IPS-18c (cell line): ENCODE results near the gene GTPBP6.
"Not testable (repeated sequence)": the region's sequence is repeated elsewhere in the genome, so short reads cannot be mapped to it uniquely, and the experiment has no call there.

ENCODE experiments used
- H3K4me3 ChIP-seq: 2 replicates; pipeline ENCODE4 v1.7.0; 2013; ENCODE audit warnings: low read depth, mild to moderate bottlenecking, low read length, moderate library complexity; ENCODE audit not compliant: insufficient read depth
- H3K9me3 ChIP-seq: one replicate; pipeline ENCODE4 v1.6.1; 2013; ENCODE audit warnings: mild to moderate bottlenecking, low read length, moderate library complexity; ENCODE audit not compliant: control insufficient read depth, insufficient read depth

Gene GTPBP6

DNA sequence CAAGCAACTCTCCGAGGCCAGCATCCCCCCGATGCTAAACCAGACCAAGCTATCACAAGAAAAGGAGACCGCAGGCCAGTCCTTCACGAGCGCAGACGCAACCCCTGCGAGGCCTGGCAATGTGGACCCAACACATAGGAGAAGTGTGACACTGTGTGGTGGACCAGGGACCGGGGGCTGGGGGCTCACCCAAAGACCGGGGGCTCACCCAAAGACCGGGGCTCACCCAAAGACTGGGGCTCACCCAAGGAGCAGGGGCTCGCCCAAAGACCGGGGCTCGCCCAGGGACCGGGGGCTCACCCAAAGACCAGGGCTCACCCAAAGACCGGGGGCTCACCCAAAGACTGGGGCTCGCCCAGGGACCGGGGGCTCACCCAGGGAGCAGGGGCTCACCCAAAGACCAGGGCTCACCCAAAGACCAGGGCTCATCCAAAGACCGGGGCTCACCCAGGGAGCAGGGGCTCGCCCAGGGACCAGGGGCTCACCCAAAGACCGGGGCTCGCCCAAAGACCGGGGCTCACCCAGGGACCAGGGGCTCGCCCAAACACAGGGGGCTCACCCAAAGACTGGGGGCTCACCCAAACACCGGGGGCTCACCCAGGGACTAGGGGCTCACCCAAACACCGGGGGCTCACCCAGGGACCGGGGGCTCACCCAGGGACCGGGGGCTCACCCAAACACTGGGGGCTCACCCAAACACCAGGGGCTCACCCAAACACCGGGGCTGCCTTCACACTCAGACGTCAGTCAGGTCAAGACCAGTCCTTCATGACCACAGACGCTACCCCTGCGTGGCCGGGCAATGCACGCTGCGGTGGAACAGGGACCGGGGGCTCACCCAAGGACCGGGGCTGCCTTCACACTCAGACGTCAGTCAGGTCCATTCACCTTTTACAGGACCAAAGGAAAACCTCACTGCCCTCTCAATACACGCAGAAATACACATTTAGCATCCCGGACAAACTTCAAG, 35.3 kb upstream of the GTPBP6 start:
- Histone ChIP-seq H3K4me3 (no peak overlapping the region), H3K9me3 (no peaks in the 10 kb centered on the region)

DNA sequence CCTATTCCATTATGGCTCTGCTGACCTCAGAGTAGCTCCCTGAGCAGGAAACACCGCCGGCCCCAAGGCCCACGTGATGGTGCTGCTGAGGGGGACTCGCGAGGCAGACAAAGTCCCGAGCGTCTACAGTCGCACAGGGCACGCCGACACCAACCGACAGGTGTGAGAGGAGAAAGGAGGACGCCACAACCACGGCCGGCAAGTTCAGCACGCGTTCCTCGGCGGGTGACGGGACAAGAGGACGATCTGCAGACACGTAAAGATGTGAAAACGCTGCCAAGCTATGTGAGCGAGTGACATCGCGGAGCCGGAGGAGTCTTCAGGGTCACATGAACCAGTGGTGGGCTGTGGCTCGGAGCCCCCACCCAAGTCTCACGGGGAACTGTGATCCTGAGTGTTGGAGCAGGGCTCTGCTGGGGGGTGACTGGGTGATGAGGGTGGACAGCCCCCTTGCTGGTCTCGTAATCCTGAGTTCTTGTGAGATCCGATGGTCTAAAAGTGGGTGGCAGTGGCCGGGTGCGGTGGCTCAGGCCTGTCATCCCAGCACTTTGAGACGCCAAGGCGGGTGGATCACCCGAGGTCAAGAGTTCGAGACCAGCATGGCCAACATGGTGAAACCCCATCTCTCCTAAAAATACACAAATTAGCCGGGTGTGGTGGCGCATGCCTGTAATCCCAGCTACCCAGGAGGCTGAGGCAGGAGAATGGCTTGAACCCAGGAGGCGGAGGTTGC, 34.2 kb upstream of the GTPBP6 start:
- Histone ChIP-seq H3K4me3 (no peak overlapping the region), H3K9me3 (no peaks in the 10 kb centered on the region)

DNA sequence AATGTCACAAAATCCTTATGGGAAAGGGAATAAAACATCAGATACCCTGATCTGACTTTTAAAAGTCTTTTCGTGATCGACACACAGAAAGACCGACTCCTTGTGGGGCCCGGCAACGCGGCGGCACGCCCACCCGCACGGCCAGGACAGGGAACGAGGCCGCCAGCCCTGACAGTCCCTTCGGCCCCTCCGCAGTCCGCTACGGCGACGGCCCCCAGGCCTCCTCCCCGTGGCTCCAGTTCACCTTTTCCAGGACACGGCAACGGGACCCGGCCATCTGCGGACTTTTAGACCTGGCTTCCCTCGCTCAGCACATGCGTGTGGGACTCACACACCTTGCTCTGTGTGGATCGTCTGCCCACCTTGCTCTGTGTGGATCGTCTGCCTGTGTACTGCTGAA, 33.6 kb upstream of the GTPBP6 start:
- H3K9me3 ChIP-seq = no peaks in the 10 kb centered on the region
- H3K4me3 ChIP-seq = no peak overlapping the region

DNA sequence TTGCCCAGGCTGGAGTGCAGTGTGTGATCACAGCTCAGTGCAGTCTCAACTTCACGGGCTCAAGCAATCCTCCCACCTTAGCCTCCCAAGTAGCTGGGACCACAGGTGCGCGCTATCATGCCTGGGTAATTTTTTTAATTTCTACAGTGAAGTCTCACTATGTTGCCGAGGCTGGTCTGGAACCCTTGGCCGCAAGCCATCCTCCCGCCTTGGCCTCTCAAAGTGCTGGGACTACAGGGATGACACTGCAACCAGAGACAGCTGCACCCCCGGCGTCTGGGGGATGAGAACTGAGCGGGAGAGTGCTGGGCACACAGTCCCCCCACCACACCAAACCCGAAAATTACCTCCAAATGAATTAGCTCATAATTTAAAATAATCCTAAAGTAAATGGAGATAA, 33.1 kb upstream of the GTPBP6 start:
- Histone ChIP-seq H3K9me3 (no peaks in the 10 kb centered on the region), H3K4me3 (no peak overlapping the region)

DNA sequence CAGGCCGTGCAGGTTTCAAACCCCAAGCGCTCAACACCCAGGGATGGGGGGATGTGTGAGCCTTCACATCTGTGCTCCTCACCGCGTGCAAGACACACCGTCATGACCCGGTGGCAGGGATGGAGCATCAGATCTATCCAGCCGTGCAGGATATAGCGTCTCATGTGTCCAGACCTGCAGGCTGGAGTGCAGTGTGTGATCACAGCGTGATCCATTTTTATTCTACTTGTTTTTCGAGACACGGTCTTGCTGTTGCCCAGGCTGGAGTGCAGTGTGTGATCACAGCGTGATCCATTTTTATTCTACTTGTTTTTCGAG, 32.7 kb upstream of the GTPBP6 start:
- H3K9me3 ChIP-seq, H3K4me3 ChIP-seq: not testable (repeated sequence)

DNA sequence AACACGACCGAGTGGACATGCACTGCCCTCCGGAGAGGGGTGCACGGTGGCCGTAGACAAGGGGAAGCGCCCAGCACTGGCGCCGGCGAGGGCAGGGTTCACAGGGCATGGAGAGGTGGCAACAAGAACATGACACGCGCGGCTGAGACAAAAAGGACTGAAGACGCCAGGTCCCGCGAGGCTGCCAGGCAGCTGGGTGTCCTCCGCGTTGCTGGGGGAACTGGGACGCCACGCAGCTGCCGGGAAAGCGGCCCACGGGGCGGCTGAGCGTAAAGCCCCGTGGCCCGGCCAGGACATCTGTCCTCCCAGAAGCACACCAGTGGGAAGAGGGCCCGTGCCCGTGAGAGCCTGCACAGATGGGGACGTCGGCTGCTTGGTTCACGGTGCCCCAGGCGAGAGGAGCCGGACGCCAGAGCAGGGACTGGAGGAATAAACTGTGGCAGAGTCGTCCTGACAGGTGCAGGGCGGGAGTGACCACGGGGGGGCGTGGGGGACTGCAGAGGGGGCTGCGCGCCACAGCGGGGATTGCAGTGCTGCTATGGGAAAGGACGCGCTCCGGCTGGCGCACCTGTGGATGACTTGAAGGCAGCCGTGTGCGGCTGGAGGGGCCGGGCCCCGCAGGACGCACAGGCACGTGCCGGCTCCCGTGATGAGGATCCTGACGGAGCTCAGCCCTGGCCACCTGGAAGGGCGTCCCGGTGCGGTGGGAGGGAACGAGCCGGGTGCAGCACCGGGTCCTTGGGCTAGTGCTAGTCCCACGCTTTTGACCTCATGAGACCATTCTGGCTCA, 32.1 kb upstream of the GTPBP6 start:
- H3K9me3 ChIP-seq = no peaks in the 10 kb centered on the region
- no peak overlapping the region for H3K4me3 ChIP-seq

DNA sequence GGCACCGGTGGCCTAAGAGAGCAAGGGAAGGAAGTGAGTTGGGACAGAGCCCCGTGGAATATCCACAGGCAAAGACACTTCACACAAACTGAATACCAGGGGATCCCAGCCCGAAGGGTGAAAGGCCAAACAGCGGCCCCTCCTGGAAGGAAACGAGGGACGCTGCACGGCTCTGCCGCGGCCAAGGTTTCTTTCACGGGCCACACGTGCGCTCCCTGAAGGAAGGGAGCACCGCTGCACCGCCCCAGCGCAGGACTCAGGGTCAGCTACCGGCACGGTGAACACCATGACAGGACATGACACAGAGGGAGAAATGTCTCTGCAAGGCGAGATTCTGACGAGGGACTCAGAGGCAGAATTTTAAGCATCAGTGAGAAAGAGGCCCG, 31.5 kb upstream of the GTPBP6 start:
- Histone ChIP-seq H3K9me3 (no peaks in the 10 kb centered on the region), H3K4me3 (no peak overlapping the region)

DNA sequence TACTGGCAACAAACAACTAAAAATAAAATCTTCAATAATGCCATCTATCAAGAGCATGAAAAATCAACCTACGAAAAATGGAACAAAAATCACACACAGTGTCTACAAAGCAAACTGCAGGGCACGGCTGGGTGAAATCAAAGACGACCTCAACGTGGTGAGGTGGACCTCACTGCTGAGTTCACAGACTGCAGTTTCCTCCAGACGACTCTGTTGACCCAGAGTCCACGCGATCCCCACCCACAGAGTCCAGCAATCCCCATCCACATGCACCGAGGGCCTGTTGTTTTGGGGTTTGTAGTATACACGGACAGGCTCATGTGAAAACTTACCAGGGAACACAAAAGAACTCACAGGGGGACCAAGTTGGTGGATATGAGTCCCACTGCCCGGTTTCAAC, 31.1 kb upstream of the GTPBP6 start:
- Histone ChIP-seq H3K4me3 (no peak overlapping the region), H3K9me3 (no peaks in the 10 kb centered on the region)

DNA sequence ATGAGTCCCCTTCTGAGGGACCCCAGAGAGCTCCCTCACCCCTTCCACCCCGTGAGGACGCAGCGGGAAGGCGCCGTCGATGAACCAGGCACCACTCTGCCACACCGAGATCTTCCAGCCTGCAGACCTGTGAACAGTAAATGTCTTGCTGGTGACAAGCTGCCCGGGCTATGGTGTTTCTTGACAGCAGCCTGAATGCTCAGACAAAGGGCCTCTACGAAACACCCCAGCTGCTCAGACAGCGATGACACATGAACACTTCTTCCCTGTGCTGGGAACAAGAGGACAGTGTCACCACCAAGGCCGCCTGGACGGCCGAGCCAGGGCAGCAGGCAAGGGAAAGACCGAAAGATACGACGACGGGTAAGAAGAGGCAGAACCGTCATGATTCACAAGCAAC, 30.6 kb upstream of the GTPBP6 start:
- Histone ChIP-seq H3K4me3 (no peak overlapping the region), H3K9me3 (no peaks in the 10 kb centered on the region)

DNA sequence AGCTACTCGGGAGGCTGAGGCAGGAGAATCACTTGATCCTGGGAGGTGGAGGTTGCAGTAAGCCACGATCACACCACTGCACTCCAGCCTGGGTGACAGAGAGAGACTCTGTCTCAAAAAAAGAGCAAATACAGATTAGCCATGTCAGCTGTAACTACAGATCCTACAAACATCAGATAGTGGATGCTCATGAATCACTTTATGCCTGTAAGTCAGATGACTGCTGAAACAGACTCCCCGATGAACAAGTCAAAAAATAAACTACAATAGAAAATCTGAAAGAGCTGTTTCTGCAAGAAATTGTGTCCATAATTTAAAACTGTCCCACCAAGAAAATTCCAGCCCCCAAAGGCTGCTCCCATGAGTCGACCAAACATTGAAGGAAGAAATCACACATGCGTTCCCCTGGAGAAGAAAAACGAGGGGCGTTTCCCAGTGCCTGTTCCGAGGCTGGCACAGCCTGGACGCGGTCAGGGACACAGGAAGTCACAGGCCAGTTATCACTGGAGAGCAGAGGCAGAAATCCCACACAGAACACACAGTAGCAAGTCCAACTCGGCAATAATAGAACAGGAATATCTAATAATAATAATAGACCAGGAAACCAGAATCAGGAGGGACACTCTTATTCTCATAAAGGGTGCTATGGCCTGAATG, 30.0 kb upstream of the GTPBP6 start:
- no peaks in the 10 kb centered on the region for H3K9me3 ChIP-seq
- H3K4me3 ChIP-seq = no peak overlapping the region

DNA sequence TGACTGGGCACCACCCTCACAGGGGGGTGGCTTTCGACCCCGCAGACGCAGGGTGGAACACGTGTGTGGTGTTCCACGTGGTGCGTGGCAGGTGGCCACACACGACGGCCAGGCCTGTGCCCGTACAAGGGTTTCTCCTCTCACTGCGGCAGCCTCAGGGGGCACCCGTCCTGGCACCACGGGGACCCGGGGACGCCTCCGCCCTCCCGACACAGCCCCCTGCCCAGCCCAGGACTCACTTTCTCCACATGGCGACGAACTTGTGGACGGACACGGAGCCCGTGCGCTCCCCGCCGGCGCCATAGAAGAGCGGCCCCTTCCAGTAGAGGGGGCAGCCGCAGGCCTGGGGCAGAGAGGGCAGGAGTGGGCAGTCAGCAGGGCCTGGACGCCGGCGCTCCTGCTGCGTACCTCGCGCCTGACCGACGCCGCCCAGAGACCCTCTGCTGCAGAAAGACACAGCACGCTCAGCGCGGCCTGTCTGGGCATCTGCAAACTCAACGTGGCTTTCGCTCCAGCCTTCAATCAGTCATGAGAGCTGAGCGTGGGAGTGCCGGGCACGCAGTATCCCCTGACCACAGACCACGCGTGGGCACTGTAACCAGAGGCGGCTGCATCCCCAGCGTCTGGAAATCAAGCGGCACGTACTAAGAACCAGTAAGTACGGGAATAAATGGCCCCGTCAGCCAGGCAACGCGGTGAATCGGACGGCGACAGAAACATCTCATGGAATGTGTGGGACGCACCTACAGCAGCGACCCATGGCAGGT, 28.9 kb upstream of the GTPBP6 start:
- Histone ChIP-seq H3K4me3 (no peak overlapping the region), H3K9me3 (no peaks in the 10 kb centered on the region)

DNA sequence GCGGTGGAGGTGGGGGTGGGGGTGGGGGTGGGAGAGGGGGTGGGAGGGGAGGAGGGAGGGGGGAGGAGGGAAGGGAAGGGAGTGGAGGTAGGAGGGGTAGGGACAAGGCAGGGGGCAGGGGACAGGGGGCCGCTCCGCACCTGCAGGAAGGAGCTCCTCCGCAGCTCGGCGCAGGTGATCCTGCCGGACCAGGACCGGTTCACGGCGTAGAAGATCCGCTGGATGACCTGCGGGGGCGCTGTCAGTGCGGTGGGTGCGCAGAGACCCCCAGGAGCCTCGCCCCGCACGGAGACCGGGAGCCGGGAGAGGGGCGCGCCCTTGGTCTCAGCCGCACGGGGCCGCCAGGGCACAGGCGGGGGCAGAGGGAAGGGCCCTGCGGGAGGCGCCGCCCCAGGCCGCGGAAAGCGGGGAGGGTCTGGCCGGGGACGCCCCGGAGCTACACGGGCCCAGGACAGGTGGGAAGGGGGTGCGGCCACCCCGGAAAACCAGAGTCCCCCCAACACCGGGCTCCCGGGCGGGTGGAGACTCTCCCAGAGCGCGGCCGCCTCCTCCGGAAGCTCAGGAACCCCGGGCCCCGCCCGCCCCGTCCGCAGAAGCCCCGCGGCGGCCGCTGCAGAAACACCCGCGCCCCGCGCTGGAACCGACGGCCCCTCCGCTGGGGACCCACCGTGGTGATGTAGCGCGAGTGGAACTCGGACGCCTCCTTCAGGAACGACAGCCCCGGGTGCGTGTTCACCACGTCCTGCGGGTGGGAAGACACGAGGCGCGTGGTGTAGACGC, 27.6 kb upstream of the GTPBP6 start:
- peaks cover 3% of the 10 kb centered on the region for H3K9me3 ChIP-seq
- no peak overlapping the region for H3K4me3 ChIP-seq

DNA sequence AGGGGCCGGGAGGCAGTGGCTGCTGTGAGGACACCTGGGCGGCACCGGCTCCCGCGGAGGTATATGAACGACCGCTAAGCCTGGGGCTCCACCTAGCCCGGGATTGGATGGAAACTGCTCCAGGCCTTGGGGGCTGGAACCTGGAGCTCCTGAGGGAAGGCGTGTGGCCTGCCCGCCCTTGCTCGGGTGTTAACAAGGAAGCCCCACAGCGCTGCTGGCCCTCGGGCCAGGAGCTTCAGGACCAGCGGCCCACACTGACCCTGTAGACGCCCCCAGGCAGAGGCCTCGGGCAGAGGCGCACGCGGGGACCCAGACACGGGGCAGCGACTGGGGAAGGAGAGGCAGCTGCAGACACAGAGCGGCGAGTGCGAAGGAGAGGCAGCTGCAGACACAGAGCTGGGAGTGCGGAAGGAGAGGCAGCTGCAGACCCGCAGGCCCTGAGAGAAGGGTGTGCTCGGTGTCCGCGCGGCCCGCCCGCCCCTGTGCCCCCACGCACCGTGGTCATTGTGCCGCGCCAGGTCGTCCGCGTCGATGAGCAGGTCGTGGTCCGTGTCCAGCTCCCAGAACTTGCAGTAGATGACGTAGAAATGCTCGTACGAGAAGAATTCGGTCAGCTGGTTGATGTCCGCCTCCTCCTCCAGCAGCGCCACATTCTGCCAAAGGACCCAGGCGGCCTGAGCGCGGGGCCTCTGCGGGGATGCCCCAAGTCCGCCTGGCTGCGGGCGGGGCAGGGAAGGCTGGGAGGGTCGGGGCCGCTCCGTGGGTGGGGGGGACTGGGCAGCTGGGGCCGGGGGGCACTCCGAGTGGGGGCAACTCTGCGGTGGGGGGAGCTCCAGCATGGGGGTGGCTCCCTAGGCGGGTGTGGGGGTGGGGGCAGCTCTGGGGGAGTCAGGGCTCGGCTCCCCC, 26.7 kb upstream of the GTPBP6 start:
- Histone ChIP-seq H3K4me3 (no peak overlapping the region), H3K9me3 (peaks cover 3% of the 10 kb centered on the region)

DNA sequence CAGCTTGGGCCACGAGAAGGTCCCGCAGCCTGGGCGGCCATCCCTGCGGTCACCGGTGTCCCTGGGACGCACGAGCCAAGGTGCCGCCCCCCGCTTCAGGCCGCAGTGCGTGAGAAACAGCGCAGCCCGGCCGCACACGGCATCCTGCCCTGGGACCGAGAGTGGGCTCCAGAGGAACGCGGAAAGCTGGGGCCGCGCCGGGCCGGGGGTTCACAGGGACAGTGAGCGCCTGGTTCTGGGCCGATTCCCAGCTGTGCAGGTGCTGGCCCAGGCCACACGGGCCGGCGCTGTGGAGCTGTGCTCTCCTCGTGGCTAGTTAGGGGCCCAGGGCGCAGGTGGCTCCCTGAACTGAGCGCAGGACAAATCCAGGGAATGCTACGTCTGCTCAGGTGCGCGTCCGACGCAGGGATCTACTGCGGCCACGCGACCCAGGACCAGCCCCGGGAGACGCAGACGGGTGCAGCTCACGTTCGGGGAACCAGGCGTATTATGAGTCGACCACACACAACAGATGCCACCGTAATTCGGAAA, 25.8 kb upstream of the GTPBP6 start:
- Histone ChIP-seq H3K9me3 (peaks cover 3% of the 10 kb centered on the region), H3K4me3 (no peak overlapping the region)

DNA sequence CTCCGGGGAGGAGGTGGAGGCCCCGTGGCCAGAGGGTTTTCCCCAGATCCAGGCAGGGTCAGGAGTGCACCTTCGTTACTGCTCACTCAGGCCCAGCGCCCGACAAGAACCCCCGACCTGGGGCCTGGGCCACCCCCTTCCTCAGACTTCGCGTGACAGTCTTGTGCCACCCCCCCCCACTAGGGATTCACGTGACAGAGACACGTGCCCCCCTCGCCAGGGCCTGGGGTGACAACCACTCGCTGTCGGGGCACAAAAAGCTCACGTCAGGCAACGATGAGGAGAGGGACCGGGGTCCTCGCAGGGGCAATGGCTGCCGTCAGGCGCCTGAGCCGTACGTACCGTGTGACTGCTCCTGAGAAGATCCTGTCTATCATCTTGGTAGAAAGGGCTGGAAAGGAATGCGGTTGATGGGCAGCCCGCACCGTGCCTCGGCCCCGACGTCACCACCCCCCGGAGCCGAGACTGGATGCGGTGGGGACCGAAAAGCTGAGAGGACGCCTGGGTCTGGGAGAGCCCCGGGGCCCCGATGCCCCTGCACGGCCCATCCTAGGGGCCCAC, 23.0 kb upstream of the GTPBP6 start:
- Histone ChIP-seq H3K4me3 (no peak overlapping the region), H3K9me3 (peaks cover 3% of the 10 kb centered on the region)
